Neural progenitor cell (in vitro differentiated cells): Measurements from ENCODE around the gene KANK4. TPM values are rescaled to one million over a fixed set of nuclear protein-coding genes. Genes with fewer than 3 reads are reported as not detected.
"Not testable (repeated sequence)": the region's sequence is repeated elsewhere in the genome, so short reads cannot be mapped to it uniquely, and the experiment has no call there.

ENCODE experiments used
- DNase-seq: peaks from one replicate; pipeline ENCODE4 v3.0.0-alpha.2; 2016; ENCODE audit warnings: low spot score
- H2AFZ ChIP-seq: fragments of 200-600 bp; sonication (generic); replicated peaks from 2 replicates; pipeline ENCODE4 v1.6.1; 2016; ENCODE audit warnings: antibody characterized with exemption
- H3F3A ChIP-seq: fragments of 200-600 bp; sonication (generic); 2 replicates; pipeline ENCODE4 v1.6.1; 2016; ENCODE audit warnings: antibody characterized with exemption, low read depth
- H3K27ac ChIP-seq: fragments of 200-600 bp; sonication (generic); 2 replicates; pipeline ENCODE4 v1.5.1; 2016; ENCODE audit warnings: mild to moderate bottlenecking
- H3K27me3 ChIP-seq: fragments of 200-600 bp; sonication (generic); 2 replicates; pipeline ENCODE4 v1.6.1; 2016; ENCODE audit warnings: mild to moderate bottlenecking, moderate library complexity
- H3K36me3 ChIP-seq: fragments of 200-600 bp; sonication (generic); 2 replicates; pipeline ENCODE4 v1.5.1; 2016
- H3K4me1 ChIP-seq: fragments of 200-600 bp; sonication (generic); 2 replicates; pipeline ENCODE4 v1.6.1; 2016; ENCODE audit warnings: mixed run types
- H3K4me2 ChIP-seq: fragments of 200-600 bp; sonication (generic); 2 replicates; pipeline ENCODE4 v1.6.1; 2016
- H3K4me3 ChIP-seq: fragments of 200-600 bp; sonication (generic); 2 replicates; pipeline ENCODE4 v1.5.1; 2016
- H3K79me2 ChIP-seq: fragments of 200-600 bp; sonication (generic); 2 replicates; pipeline ENCODE4 v1.6.1; 2016; ENCODE audit warnings: low read depth
- H3K9ac ChIP-seq: fragments of 200-600 bp; sonication (generic); 2 replicates; pipeline ENCODE4 v1.6.1; 2016
- H3K9me3 ChIP-seq: fragments of 200-600 bp; sonication (generic); 2 replicates; pipeline ENCODE4 v1.5.1; 2016; ENCODE audit warnings: low read depth
- H4K20me1 ChIP-seq: fragments of 200-600 bp; sonication (generic); 2 replicates; pipeline ENCODE4 v1.6.1; 2016; ENCODE audit warnings: low read depth
- H3K27ac Mint-ChIP-seq: 3 replicates; pipeline ENCODE4 v1.8.0; 2021; ENCODE audit warnings: mixed read lengths
- H3K27me3 Mint-ChIP-seq: 2 replicates; pipeline ENCODE4 v1.8.0; 2022; ENCODE audit warnings: low read depth, mild to moderate bottlenecking, inconsistent platforms, moderate library complexity, mixed read lengths; ENCODE audit not compliant: insufficient read depth
- H3K36me3 Mint-ChIP-seq: 3 replicates; pipeline ENCODE4 v1.8.0; 2021; ENCODE audit warnings: mixed read lengths
- H3K4me1 Mint-ChIP-seq: 3 replicates; pipeline ENCODE4 v1.8.0; 2021; ENCODE audit warnings: mixed read lengths
- H3K4me3 Mint-ChIP-seq: 3 replicates; pipeline ENCODE4 v1.8.0; 2021; ENCODE audit warnings: mild to moderate bottlenecking, moderate library complexity, mixed read lengths
- H3K9me3 Mint-ChIP-seq: 3 replicates; pipeline ENCODE4 v1.8.0; 2020; ENCODE audit warnings: mixed read lengths
- CTCF ChIP-seq: fragments of 200-600 bp; sonication (generic); IDR thresholded peaks from 2 replicates; pipeline ENCODE4 v1.5.1; 2017; ENCODE audit warnings: antibody characterized with exemption, mild to moderate bottlenecking
- EZH2 ChIP-seq: fragments of 200-600 bp; sonication (generic); IDR thresholded peaks from 2 replicates; pipeline ENCODE4 v1.6.1; 2017; ENCODE audit warnings: antibody characterized with exemption, mild to moderate bottlenecking, moderate library complexity
- EZH2phosphoT487 ChIP-seq: fragments of 200-600 bp; sonication (generic); IDR thresholded peaks from 2 replicates; pipeline ENCODE4 v1.6.1; 2017; ENCODE audit warnings: antibody characterized with exemption
- total RNA-seq: library from RNA; depleted of rRNA; stranded (reverse); fragments of >200 nt; gene quantifications from 2 replicates; pipeline ENCODE4 v1.2.3, GENCODE V29; 2015; ENCODE audit warnings: low replicate concordance

The KANK4 gene
- total RNA-seq, 1 donor from 2014 or later = not detected

DNA sequence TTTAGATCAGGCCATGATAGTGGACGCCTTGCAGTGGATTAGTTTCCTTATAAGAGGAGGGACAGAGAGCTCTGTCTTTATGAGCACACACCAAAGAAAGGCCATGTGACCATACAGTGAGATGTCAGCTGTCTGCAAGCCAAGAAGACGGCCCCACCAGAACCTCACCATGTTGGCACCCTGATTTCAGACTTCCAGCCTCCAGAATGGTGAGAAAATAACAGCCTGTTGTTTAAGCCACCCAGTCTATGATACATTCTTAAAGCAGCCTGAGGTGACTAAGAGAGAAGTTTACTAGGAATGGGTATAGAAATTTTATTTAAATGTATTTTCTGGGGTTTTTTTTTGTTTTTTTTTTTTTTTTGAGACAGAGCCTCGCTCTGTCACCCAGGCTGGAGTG lies 95.1 kb downstream of the KANK4 start:
- no peak overlapping the region for H3K27ac Mint-ChIP-seq
- H3K4me1 ChIP-seq = no peaks in the 10 kb centered on the region
- H3K4me1 Mint-ChIP-seq = peaks cover 5% of the 10 kb centered on the region
- no peak overlapping the region for H3K4me2 ChIP-seq
- H3K36me3 Mint-ChIP-seq = no peaks in the 10 kb centered on the region
- no peak overlapping the region for H3K4me3 Mint-ChIP-seq
- no peak overlapping the region for H2AFZ ChIP-seq
- no peaks in the 10 kb centered on the region for H3K9me3 ChIP-seq
- no peaks in the 10 kb centered on the region for H4K20me1 ChIP-seq
- TF ChIP-seq EZH2phosphoT487 (no peak), EZH2 (no peak), CTCF (no peak)
- no peaks in the 10 kb centered on the region for H3K27me3 ChIP-seq
- H3K79me2 ChIP-seq = no peaks in the 10 kb centered on the region
- no peaks in the 10 kb centered on the region for H3K9me3 Mint-ChIP-seq
- no peaks in the 10 kb centered on the region for H3K36me3 ChIP-seq
- no peak overlapping the region for H3K9ac ChIP-seq
- H3K4me3 ChIP-seq = no peak overlapping the region
- H3F3A ChIP-seq = no peaks in the 10 kb centered on the region
- no peak for DNase-seq
- H3K27ac ChIP-seq = no peak overlapping the region
- peaks cover 3% of the 10 kb centered on the region for H3K27me3 Mint-ChIP-seq

GRCh38 chr1:62222321-62222720 lies 96.9 kb downstream of the KANK4 start:
- no peak for TF ChIP-seq CTCF
- no peak for TF ChIP-seq EZH2phosphoT487
- TF ChIP-seq EZH2 = no peak
- no peaks in the 10 kb centered on the region for H3K79me2 ChIP-seq
- no peak overlapping the region for H2AFZ ChIP-seq
- H3K9me3 ChIP-seq = no peaks in the 10 kb centered on the region
- no peaks in the 10 kb centered on the region for H3F3A ChIP-seq
- Mint-ChIP-seq H3K4me3 (no peak overlapping the region), H3K4me1 (no peaks in the 10 kb centered on the region), H3K27me3 (peaks cover 3% of the 10 kb centered on the region), H3K27ac (no peak overlapping the region), H3K36me3 (no peaks in the 10 kb centered on the region), H3K9me3 (peaks cover 3% of the 10 kb centered on the region)
- no peaks in the 10 kb centered on the region for H4K20me1 ChIP-seq
- H3K4me1 ChIP-seq = no peaks in the 10 kb centered on the region
- no peaks in the 10 kb centered on the region for H3K36me3 ChIP-seq
- H3K27me3 ChIP-seq = no peaks in the 10 kb centered on the region
- no peak overlapping the region for H3K4me3 ChIP-seq
- H3K27ac ChIP-seq = no peak overlapping the region
- no peak overlapping the region for H3K4me2 ChIP-seq
- DNase-seq = no peak
- no peak overlapping the region for H3K9ac ChIP-seq

GRCh38 chr1:62221171-62221570 lies 98.1 kb downstream of the KANK4 start:
- no peak overlapping the region for H3K27ac ChIP-seq
- H3K4me3 ChIP-seq = no peak overlapping the region
- H3F3A ChIP-seq = no peaks in the 10 kb centered on the region
- H3K9me3 ChIP-seq = no peaks in the 10 kb centered on the region
- Mint-ChIP-seq H3K27me3 (peaks cover 3% of the 10 kb centered on the region), H3K4me1 (no peaks in the 10 kb centered on the region), H3K27ac (no peak overlapping the region), H3K9me3 (peaks cover 3% of the 10 kb centered on the region), H3K4me3 (no peak overlapping the region), H3K36me3 (no peaks in the 10 kb centered on the region)
- no peak for TF ChIP-seq CTCF
- no peak for TF ChIP-seq EZH2phosphoT487
- TF ChIP-seq EZH2 = no peak
- H3K4me1 ChIP-seq = no peaks in the 10 kb centered on the region
- no peaks in the 10 kb centered on the region for H3K79me2 ChIP-seq
- H2AFZ ChIP-seq = no peak overlapping the region
- H3K36me3 ChIP-seq = no peaks in the 10 kb centered on the region
- H3K9ac ChIP-seq = no peak overlapping the region
- no peaks in the 10 kb centered on the region for H3K27me3 ChIP-seq
- no peak for DNase-seq
- H4K20me1 ChIP-seq = no peaks in the 10 kb centered on the region
- no peak overlapping the region for H3K4me2 ChIP-seq

DNA sequence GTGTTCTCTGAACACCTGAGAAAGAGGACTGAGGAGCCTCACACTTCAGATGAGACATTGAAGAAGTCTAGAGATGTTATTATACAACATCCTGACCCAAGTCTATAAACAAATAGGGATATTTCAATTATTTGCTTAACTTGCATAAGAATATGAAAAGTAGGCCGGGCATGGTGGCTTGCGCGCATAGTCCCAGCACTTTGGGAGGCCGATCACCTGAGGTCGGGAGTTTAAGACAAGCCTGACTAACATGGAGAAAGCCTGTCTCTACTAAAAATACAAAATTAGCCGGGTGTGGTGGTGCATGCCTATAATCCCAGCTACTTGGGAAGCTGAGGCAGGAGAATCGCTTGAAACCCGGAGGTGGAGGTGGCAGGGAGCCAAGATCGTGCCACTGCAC lies 98.8 kb downstream of the KANK4 start:
- not testable (repeated sequence) for DNase-seq, H3K4me3 Mint-ChIP-seq, H4K20me1 ChIP-seq, H3K27ac ChIP-seq, H3K4me1 Mint-ChIP-seq, H3K36me3 Mint-ChIP-seq, H3K4me2 ChIP-seq, H2AFZ ChIP-seq, H3K27ac Mint-ChIP-seq, H3K9ac ChIP-seq, H3K79me2 ChIP-seq, H3K9me3 Mint-ChIP-seq, H3K36me3 ChIP-seq, H3F3A ChIP-seq, H3K27me3 Mint-ChIP-seq, H3K4me1 ChIP-seq, H3K4me3 ChIP-seq, H3K27me3 ChIP-seq, H3K9me3 ChIP-seq
